ENCODE data around the gene MRPS26. TPM values are rescaled to one million over a fixed set of nuclear protein-coding genes. Genes with fewer than 3 reads are reported as not detected.

MRPS26 gene
- total RNA-seq, 1 donor from 2014 or later, result 31.0 TPM

GRCh38 chr20:3037654-3038053 lies 8.2 kb upstream of the MRPS26 start:
- H3K27me3 Mint-ChIP-seq (ENCODE audit: low read depth), result no peaks in the 10 kb centered on the region
- H3K9me3 Mint-ChIP-seq (ENCODE audit: low read depth), result no peaks in the 10 kb centered on the region
- no peak overlapping the region for H3K4me3 Mint-ChIP-seq (ENCODE audit: unreplicated experiment)
- no peak for DNase-seq (ENCODE audit: low spot score)
- H3K4me1 Mint-ChIP-seq (ENCODE audit: low read depth), result peaks cover 12% of the 10 kb centered on the region
- no peak overlapping the region for H3K27ac Mint-ChIP-seq (ENCODE audit: unreplicated experiment)
- no peak for TF ChIP-seq CTCF (IDR thresholded peaks at IDR 0.05)
- H3K36me3 Mint-ChIP-seq (ENCODE audit: low read depth), result peaks cover 33% of the 10 kb centered on the region

- DNase-seq (ENCODE audit: low spot score), result no peak
- peaks cover 33% of the 10 kb centered on the region for H3K36me3 Mint-ChIP-seq (ENCODE audit: low read depth)
- peaks cover 12% of the 10 kb centered on the region for H3K4me1 Mint-ChIP-seq (ENCODE audit: low read depth)
- no peak for TF ChIP-seq CTCF (IDR thresholded peaks at IDR 0.05)
- H3K27me3 Mint-ChIP-seq (ENCODE audit: low read depth), result no peaks in the 10 kb centered on the region
- H3K9me3 Mint-ChIP-seq (ENCODE audit: low read depth), result no peaks in the 10 kb centered on the region
- no peak overlapping the region for H3K4me3 Mint-ChIP-seq (ENCODE audit: unreplicated experiment)
- peak overlapping the region; percentile 2 for H3K27ac Mint-ChIP-seq (ENCODE audit: unreplicated experiment)
Observed at GRCh38 chr20:3038454-3038853, 7.4 kb upstream of the MRPS26 start.

- Mint-ChIP-seq H3K27ac (ENCODE audit: unreplicated experiment) (no peak overlapping the region), H3K4me3 (ENCODE audit: unreplicated experiment) (no peak overlapping the region), H3K27me3 (ENCODE audit: low read depth) (no peaks in the 10 kb centered on the region), H3K9me3 (ENCODE audit: low read depth) (no peaks in the 10 kb centered on the region), H3K36me3 (ENCODE audit: low read depth) (peaks cover 31% of the 10 kb centered on the region), H3K4me1 (ENCODE audit: low read depth) (peaks cover 12% of the 10 kb centered on the region)
- no peak for DNase-seq (ENCODE audit: low spot score)
- TF ChIP-seq CTCF (IDR thresholded peaks at IDR 0.05), result no peak
Observed at GRCh38 chr20:3039426-3039825, 6.4 kb upstream of the MRPS26 start.

- no peak for TF ChIP-seq CTCF (IDR thresholded peaks at IDR 0.05)
- Mint-ChIP-seq H3K36me3 (ENCODE audit: low read depth) (peaks cover 28% of the 10 kb centered on the region), H3K27me3 (ENCODE audit: low read depth) (no peaks in the 10 kb centered on the region), H3K27ac (ENCODE audit: unreplicated experiment) (no peak overlapping the region), H3K4me1 (ENCODE audit: low read depth) (peaks cover 16% of the 10 kb centered on the region), H3K4me3 (ENCODE audit: unreplicated experiment) (no peak overlapping the region), H3K9me3 (ENCODE audit: low read depth) (no peaks in the 10 kb centered on the region)
- DNase-seq (ENCODE audit: low spot score), result no peak
Observed at GRCh38 chr20:3040086-3040485, 5.8 kb upstream of the MRPS26 start.

GRCh38 chr20:3041854-3042409 lies 3.9 kb upstream of the MRPS26 start:
- Mint-ChIP-seq H3K4me1 (ENCODE audit: low read depth) (peaks cover 23% of the 10 kb centered on the region), H3K9me3 (ENCODE audit: low read depth) (no peaks in the 10 kb centered on the region), H3K36me3 (ENCODE audit: low read depth) (peaks cover 18% of the 10 kb centered on the region), H3K27me3 (ENCODE audit: low read depth) (no peaks in the 10 kb centered on the region), H3K27ac (ENCODE audit: unreplicated experiment) (peak overlapping the region; percentile 55), H3K4me3 (ENCODE audit: unreplicated experiment) (no peak overlapping the region)
- DNase-seq (ENCODE audit: low spot score), result no peak
- TF ChIP-seq CTCF (IDR thresholded peaks at IDR 0.05), result no peak
